Measurements from ENCODE around the gene CGREF1. TPM values are rescaled to one million over a fixed set of nuclear protein-coding genes. Genes with fewer than 3 reads are reported as not detected.

The CGREF1 gene
- total and polyA plus RNA-seq, 2 donors (not counting 3 experiments of a cell fraction or from before 2014, with no cell fraction given): 2.9 to 5.8 TPM

GRCh38 chr2:27092696-27093429, 26.1 kb downstream of the CGREF1 start:
- Histone ChIP-seq H3K9me1 (replicated peaks; ENCODE audit: control insufficient read depth, extremely low read depth, insufficient read depth, low read length) (no peaks in the 10 kb centered on the region), H3K9ac (replicated peaks; ENCODE audit: extremely low read depth, insufficient read depth, low read length) (no peak overlapping the region), H3K4me2 (ENCODE audit: insufficient read depth, low read length) (no peak overlapping the region), H3K4me1 (ENCODE audit: control insufficient read depth, extremely low read depth, insufficient read depth, low read length) (no peaks in the 10 kb centered on the region), H3K9me3 (replicated peaks; ENCODE audit: control insufficient read depth, insufficient read depth, low read length) (no peaks in the 10 kb centered on the region), H2AFZ (ENCODE audit: low read depth, low read length) (no peak overlapping the region), H3K4me3 (replicated peaks in 1 of 3; ENCODE audit: insufficient read depth in 1 of 3, low read depth in 1 of 3, low read length in 3 of 3) (no peak overlapping the region), H4K20me1 (replicated peaks; ENCODE audit: control insufficient read depth, extremely low read depth, insufficient read depth, low read length) (no peaks in the 10 kb centered on the region), H3K27me3 (ENCODE audit: control insufficient read depth in 2 of 2, insufficient read depth in 2 of 2, low read length in 2 of 2) (no peaks in the 10 kb centered on the region), H3K79me2 (ENCODE audit: control insufficient read depth, insufficient read depth, low read length) (no peaks in the 10 kb centered on the region), H3K27ac (ENCODE audit: insufficient read depth, low read depth, low read length) (no peak overlapping the region), H3K36me3 (ENCODE audit: control insufficient read depth in 2 of 2, extremely low read depth in 1 of 2, insufficient read depth in 2 of 2, low read length in 2 of 2) (no peaks in the 10 kb centered on the region)
- BruUV-seq (replicated peaks): no TSS peak
- CTCF ChIA-PET: interaction anchor here (1.0 to 1.7 kb wide), 4 partner anchors 99 to 247 kb away, joined by 3 to 5 read pairs (median 4); no protein-coding TSS in a partner anchor
- POLR2A ChIA-PET: interaction anchor here (0.6 kb wide), 1 partner anchor 156 kb away, joined by 3 read pairs; no protein-coding TSS in a partner anchor
- DNase-seq (ENCODE audit: low read depth, low spot score): no peak
- TF ChIP-seq JUN (IDR thresholded peaks at IDR 0.05; ENCODE audit: borderline replicate concordance, insufficient read depth, insufficient read length, low read depth) (no peak), GATA2 (IDR thresholded peaks at IDR 0.05; ENCODE audit: insufficient read depth, insufficient read length, low read depth, low read length) (no peak), MYC (IDR thresholded peaks at IDR 0.05; ENCODE audit: low read depth, low read length) (no peak), CTCF (IDR thresholded peaks at IDR 0.05; ENCODE audit: extremely low read depth in 1 of 2, insufficient read depth in 1 of 2, low read depth in 1 of 2, low read length in 2 of 2) (no peak), POLR2AphosphoS5 (IDR thresholded peaks at IDR 0.05; ENCODE audit: insufficient read depth, low read depth, low read length) (no peak), POLR2A (IDR thresholded peaks at IDR 0.05; ENCODE audit: low read depth, low read length) (no peak), MAX (IDR thresholded peaks at IDR 0.05; ENCODE audit: insufficient read depth, insufficient read length) (no peak), EZH2 (IDR thresholded peaks at IDR 0.05; ENCODE audit: borderline replicate concordance, low read depth, low read length, severe bottlenecking) (no peak), FOS (IDR thresholded peaks at IDR 0.05; ENCODE audit: borderline replicate concordance, insufficient read depth, low read length) (no peak)
- intact Hi-C loops (cut with micrococcal nuclease): no loop called here
- no peak for FAIRE-seq
- dilution Hi-C loops (cut with MboI; ENCODE audit: extremely low pct_ligation_motif_present, low sequenced_read_pairs): no loop called here

Measured in endothelial cell of umbilical vein (primary cell).